ENCODE measurements around the gene POLR2C. TPM values are rescaled to one million over a fixed set of nuclear protein-coding genes. Genes with fewer than 3 reads are reported as not detected.

The POLR2C gene
- total and polyA plus RNA-seq, 2 experiments from 2014 or later: 40.0 to 163 TPM

- H3K4me3 ChIP-seq: peak overlapping the region; percentile 65
- peak overlapping the region; percentile 82 for H3K4me2 ChIP-seq (ENCODE audit: unreplicated experiment)
- H3K36me3 ChIP-seq (ENCODE audit: low read depth): no peaks in the 10 kb centered on the region
- H3K9ac ChIP-seq: peak overlapping the region; percentile 54
- peak overlapping the region; percentile 53 for H2AFZ ChIP-seq
- 18 to 31% methylated on average over 8 to 15 of the region's 15 CpGs for WGBS, 2 experiments (ENCODE audit: low coverage in 1 of 2, low lambda C conversion rate in 2 of 2, missing lambda C conversion rate in 2 of 2)
- H3K9me3 ChIP-seq (ENCODE audit: low read depth): no peaks in the 10 kb centered on the region
- DNase-seq: peak; percentile 74
- TF ChIP-seq EZH2 (IDR thresholded peaks at IDR 0.05; ENCODE audit: insufficient read depth, poor library complexity, severe bottlenecking): no peak
- no peak for TF ChIP-seq EZH2phosphoT487 (IDR thresholded peaks at IDR 0.05; ENCODE audit: insufficient read depth, low read depth)
- H3K79me2 ChIP-seq (ENCODE audit: insufficient read depth): peaks cover 44% of the 10 kb centered on the region
- in situ Hi-C loops (cut with MboI): no loop called here
- H3K27ac ChIP-seq: peak overlapping the region; percentile 56
- 0 out of 2 replicates have a peak, but pooled peaks cover 10% of the 10 kb centered on the region for H3F3A ChIP-seq (ENCODE audit: insufficient read depth)
- no peaks in the 10 kb centered on the region for H4K20me1 ChIP-seq (ENCODE audit: insufficient read depth)
- no peaks in the 10 kb centered on the region for H3K9me2 ChIP-seq (ENCODE audit: insufficient read depth)
- H3K4me1 ChIP-seq (ENCODE audit: insufficient read depth): peaks cover 20% of the 10 kb centered on the region
- no peaks in the 10 kb centered on the region for H3K27me3 ChIP-seq (replicated peaks; ENCODE audit: insufficient read depth)
These were observed 17.7 kb downstream of the POLR2C start for GRCh38 chr16:57479976-57480753.

- peaks cover 25% of the 10 kb centered on the region for H3K4me1 ChIP-seq (ENCODE audit: insufficient read depth)
- no peak overlapping the region for H3K4me3 ChIP-seq
- peak overlapping the region; percentile 82 for H3K4me2 ChIP-seq (ENCODE audit: unreplicated experiment)
- H3K9ac ChIP-seq: peak overlapping the region; percentile 54
- no peaks in the 10 kb centered on the region for H3K27me3 ChIP-seq (replicated peaks; ENCODE audit: insufficient read depth)
- in situ Hi-C loops (cut with MboI): no loop called here
- no peaks in the 10 kb centered on the region for H3K36me3 ChIP-seq (ENCODE audit: low read depth)
- H3K9me2 ChIP-seq (ENCODE audit: insufficient read depth): no peaks in the 10 kb centered on the region
- H4K20me1 ChIP-seq (ENCODE audit: insufficient read depth): no peaks in the 10 kb centered on the region
- DNase-seq: no peak
- 0 out of 2 replicates have a peak, but pooled peaks cover 10% of the 10 kb centered on the region for H3F3A ChIP-seq (ENCODE audit: insufficient read depth)
- no peaks in the 10 kb centered on the region for H3K9me3 ChIP-seq (ENCODE audit: low read depth)
- 41 to 44% methylated on average over 6 of the region's 6 CpGs for WGBS, 2 experiments (ENCODE audit: low coverage in 1 of 2, low lambda C conversion rate in 2 of 2, missing lambda C conversion rate in 2 of 2)
- H3K79me2 ChIP-seq (ENCODE audit: insufficient read depth): peaks cover 50% of the 10 kb centered on the region
- H3K27ac ChIP-seq: peak overlapping the region; percentile 56
- TF ChIP-seq EZH2 (IDR thresholded peaks at IDR 0.05; ENCODE audit: insufficient read depth, poor library complexity, severe bottlenecking): no peak
- TF ChIP-seq EZH2phosphoT487 (IDR thresholded peaks at IDR 0.05; ENCODE audit: insufficient read depth, low read depth): no peak
- H2AFZ ChIP-seq: peak overlapping the region; percentile 53; the same call in 1 of the 2 replicates
These were observed 18.3 kb downstream of the POLR2C start for GRCh38 chr16:57480754-57481230.

GRCh38 chr16:57481421-57481820 lies 18.9 kb downstream of the POLR2C start:
- H3K4me1 ChIP-seq (ENCODE audit: insufficient read depth): peaks cover 25% of the 10 kb centered on the region
- 0 out of 2 replicates have a peak, but pooled peaks cover 10% of the 10 kb centered on the region for H3F3A ChIP-seq (ENCODE audit: insufficient read depth)
- H3K9ac ChIP-seq: no peak overlapping the region
- H3K27ac ChIP-seq: no peak overlapping the region
- no peak for DNase-seq
- H2AFZ ChIP-seq: no peak overlapping the region
- 85 to 89% methylated on average over 4 of the region's 4 CpGs for WGBS, 2 experiments (ENCODE audit: low coverage in 1 of 2, low lambda C conversion rate in 2 of 2, missing lambda C conversion rate in 2 of 2)
- peaks cover 44% of the 10 kb centered on the region for H3K79me2 ChIP-seq (ENCODE audit: insufficient read depth)
- no peaks in the 10 kb centered on the region for H3K27me3 ChIP-seq (replicated peaks; ENCODE audit: insufficient read depth)
- in situ Hi-C loops (cut with MboI): no loop called here
- no peak for TF ChIP-seq EZH2phosphoT487 (IDR thresholded peaks at IDR 0.05; ENCODE audit: insufficient read depth, low read depth)
- no peak for TF ChIP-seq EZH2 (IDR thresholded peaks at IDR 0.05; ENCODE audit: insufficient read depth, poor library complexity, severe bottlenecking)
- no peaks in the 10 kb centered on the region for H3K9me3 ChIP-seq (ENCODE audit: low read depth)
- H3K9me2 ChIP-seq (ENCODE audit: insufficient read depth): no peaks in the 10 kb centered on the region
- H3K36me3 ChIP-seq (ENCODE audit: low read depth): no peaks in the 10 kb centered on the region
- H3K4me3 ChIP-seq: no peak overlapping the region
- H3K4me2 ChIP-seq (ENCODE audit: unreplicated experiment): no peak overlapping the region
- no peaks in the 10 kb centered on the region for H4K20me1 ChIP-seq (ENCODE audit: insufficient read depth)

- 77 to 83% methylated on average over 14 of the region's 14 CpGs for WGBS, 2 experiments (ENCODE audit: low coverage in 1 of 2, low lambda C conversion rate in 2 of 2, missing lambda C conversion rate in 2 of 2)
- no peaks in the 10 kb centered on the region for H3K36me3 ChIP-seq (ENCODE audit: low read depth)
- H3K4me1 ChIP-seq (ENCODE audit: insufficient read depth): peaks cover 34% of the 10 kb centered on the region
- no peaks in the 10 kb centered on the region for H3K27me3 ChIP-seq (replicated peaks; ENCODE audit: insufficient read depth)
- peaks cover 29% of the 10 kb centered on the region for H3K79me2 ChIP-seq (ENCODE audit: insufficient read depth)
- no peak overlapping the region for H3K4me3 ChIP-seq
- 0 out of 2 replicates have a peak, but pooled peaks cover 10% of the 10 kb centered on the region for H3F3A ChIP-seq (ENCODE audit: insufficient read depth)
- no peak overlapping the region for H3K27ac ChIP-seq
- no peaks in the 10 kb centered on the region for H4K20me1 ChIP-seq (ENCODE audit: insufficient read depth)
- H3K4me2 ChIP-seq (ENCODE audit: unreplicated experiment): no peak overlapping the region
- no peaks in the 10 kb centered on the region for H3K9me2 ChIP-seq (ENCODE audit: insufficient read depth)
- H2AFZ ChIP-seq: no peak overlapping the region
- TF ChIP-seq EZH2 (IDR thresholded peaks at IDR 0.05; ENCODE audit: insufficient read depth, poor library complexity, severe bottlenecking): no peak
- TF ChIP-seq EZH2phosphoT487 (IDR thresholded peaks at IDR 0.05; ENCODE audit: insufficient read depth, low read depth): no peak
- in situ Hi-C loops (cut with MboI): no loop called here
- no peaks in the 10 kb centered on the region for H3K9me3 ChIP-seq (ENCODE audit: low read depth)
- no peak for DNase-seq
- no peak overlapping the region for H3K9ac ChIP-seq
These were observed 20.5 kb downstream of the POLR2C start for GRCh38 chr16:57482845-57483545.

Measured in GM23248 (cell line).